Activated CD8-positive, alpha-beta T cell treated with anti-CD3 and anti-CD28 coated beads, Interleukin-2, amount 10 ng/mL, durations not matched to agents 7 days and 5 days (primary cell): Measurements from ENCODE around the gene PPP1R36. TPM values are rescaled to one million over a fixed set of nuclear protein-coding genes. Genes with fewer than 3 reads are reported as not detected.
"Not testable (repeated sequence)": the region's sequence is repeated elsewhere in the genome, so short reads cannot be mapped to it uniquely, and the experiment has no call there.

Experiments used
- ATAC-seq: fragments of 150-1000 bp; cut with Tn5 transposase; one replicate; pipeline ENCODE4 v1.10.0; 2021; ENCODE audit warnings: moderate library complexity
- CTCF ChIA-PET: fragments of 350-600 bp; sonication (Branson Sonifier 250); formaldehyde crosslinking; loops from one replicate; lab custom pipeline; 2021; ENCODE audit warnings: antibody characterized with exemption; lab: Charles Lee
- POLR2A ChIA-PET: fragments of 350-600 bp; sonication (Branson Sonifier 250); formaldehyde crosslinking; loops from one replicate; lab custom pipeline; 2021; ENCODE audit warnings: antibody characterized with exemption; lab: Charles Lee
- DNase-seq: peaks from one replicate; pipeline ENCODE4 v3.0.0-alpha.2; 2020
- H3K27ac Mint-ChIP-seq: one replicate; pipeline ENCODE4 v1.8.0; 2021; ENCODE audit warnings: mild to moderate bottlenecking, mixed read lengths
- H3K27me3 Mint-ChIP-seq: one replicate; pipeline ENCODE4 v1.8.0; 2021; ENCODE audit warnings: low read depth, mixed read lengths
- H3K36me3 Mint-ChIP-seq: one replicate; pipeline ENCODE4 v1.8.0; 2021; ENCODE audit warnings: low read depth, mixed read lengths
- H3K4me1 Mint-ChIP-seq: one replicate; pipeline ENCODE4 v1.8.0; 2021; ENCODE audit warnings: low read depth, mixed read lengths
- H3K4me3 Mint-ChIP-seq: one replicate; pipeline ENCODE4 v1.8.0; 2021; ENCODE audit warnings: mild to moderate bottlenecking, mixed read lengths
- H3K9me3 Mint-ChIP-seq: one replicate; pipeline ENCODE4 v1.8.0; 2022; ENCODE audit warnings: mixed read lengths; ENCODE audit not compliant: insufficient read depth
- total RNA-seq, 2 experiments: library from RNA; stranded (reverse); gene quantifications; one replicate each; pipeline ENCODE4 v1.2.3, GENCODE V29; 2021

PPP1R36 gene
- total RNA-seq, 2 experiments from 2014 or later = 0.21 to 0.47 TPM

DNA sequence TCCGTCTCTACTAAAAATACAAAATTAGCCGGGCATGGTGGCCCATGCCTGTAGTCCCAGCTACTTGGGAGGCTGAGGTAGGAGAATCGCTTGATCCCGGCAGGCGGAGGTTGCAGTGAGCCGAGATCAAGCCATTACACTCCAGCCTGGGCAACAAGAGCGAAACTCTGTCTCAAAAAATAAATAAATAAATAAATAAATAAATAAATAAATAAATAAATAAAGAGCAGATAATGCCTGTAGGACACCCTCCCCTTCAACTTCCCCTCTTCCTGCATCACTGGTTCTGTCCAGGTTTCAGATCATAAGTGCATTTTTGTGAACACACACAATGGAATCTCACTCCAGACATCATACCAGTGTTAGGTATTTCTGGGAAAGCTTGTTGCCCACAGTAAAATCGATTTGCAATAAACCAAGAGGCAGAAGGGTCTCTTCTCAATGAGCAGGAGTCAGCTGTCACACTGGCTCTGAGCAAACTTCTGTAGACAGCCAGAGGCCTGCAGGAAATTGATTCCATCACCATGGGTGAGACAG is 68.2 kb downstream of the PPP1R36 start:
- H3K36me3 Mint-ChIP-seq, H3K9me3 Mint-ChIP-seq, H3K27ac Mint-ChIP-seq, H3K4me3 Mint-ChIP-seq, POLR2A ChIA-PET, ATAC-seq, DNase-seq, H3K4me1 Mint-ChIP-seq: not testable (repeated sequence)
- H3K27me3 Mint-ChIP-seq = peaks cover 13% of the 10 kb centered on the region
- CTCF ChIA-PET = interaction anchor here (1.2 kb wide), 1 partner anchor 274 kb away, joined by 3 read pairs; no protein-coding TSS in a partner anchor

GRCh38 chr14:64620910-64621309 is 71.1 kb downstream of the PPP1R36 start:
- DNase-seq = no peak
- POLR2A ChIA-PET = no interaction called here
- peaks cover 14% of the 10 kb centered on the region for H3K4me1 Mint-ChIP-seq
- peaks cover 18% of the 10 kb centered on the region for H3K27me3 Mint-ChIP-seq
- no peak for ATAC-seq
- H3K36me3 Mint-ChIP-seq = no peaks in the 10 kb centered on the region
- CTCF ChIA-PET = interaction anchor here (1.8 to 2.0 kb wide), 2 partner anchors 16 kb away, joined by 7 to 8 read pairs; no protein-coding TSS in a partner anchor
- no peak overlapping the region for H3K27ac Mint-ChIP-seq
- no peak overlapping the region for H3K4me3 Mint-ChIP-seq
- H3K9me3 Mint-ChIP-seq = no peaks in the 10 kb centered on the region

- H3K36me3 Mint-ChIP-seq = no peaks in the 10 kb centered on the region
- CTCF ChIA-PET = no interaction called here
- POLR2A ChIA-PET = interaction anchor here (0.5 to 0.6 kb wide), 2 partner anchors 9 to 67 kb away, joined by 3 to 4 read pairs; no protein-coding TSS in a partner anchor
- H3K9me3 Mint-ChIP-seq = no peaks in the 10 kb centered on the region
- ATAC-seq = no peak
- H3K27me3 Mint-ChIP-seq = peaks cover 24% of the 10 kb centered on the region
- peaks cover 14% of the 10 kb centered on the region for H3K4me1 Mint-ChIP-seq
- no peak overlapping the region for H3K4me3 Mint-ChIP-seq
- peak; percentile 26 for DNase-seq
- H3K27ac Mint-ChIP-seq = no peak overlapping the region
Observed at GRCh38 chr14:64623554-64624165, 73.9 kb downstream of the PPP1R36 start.

DNA sequence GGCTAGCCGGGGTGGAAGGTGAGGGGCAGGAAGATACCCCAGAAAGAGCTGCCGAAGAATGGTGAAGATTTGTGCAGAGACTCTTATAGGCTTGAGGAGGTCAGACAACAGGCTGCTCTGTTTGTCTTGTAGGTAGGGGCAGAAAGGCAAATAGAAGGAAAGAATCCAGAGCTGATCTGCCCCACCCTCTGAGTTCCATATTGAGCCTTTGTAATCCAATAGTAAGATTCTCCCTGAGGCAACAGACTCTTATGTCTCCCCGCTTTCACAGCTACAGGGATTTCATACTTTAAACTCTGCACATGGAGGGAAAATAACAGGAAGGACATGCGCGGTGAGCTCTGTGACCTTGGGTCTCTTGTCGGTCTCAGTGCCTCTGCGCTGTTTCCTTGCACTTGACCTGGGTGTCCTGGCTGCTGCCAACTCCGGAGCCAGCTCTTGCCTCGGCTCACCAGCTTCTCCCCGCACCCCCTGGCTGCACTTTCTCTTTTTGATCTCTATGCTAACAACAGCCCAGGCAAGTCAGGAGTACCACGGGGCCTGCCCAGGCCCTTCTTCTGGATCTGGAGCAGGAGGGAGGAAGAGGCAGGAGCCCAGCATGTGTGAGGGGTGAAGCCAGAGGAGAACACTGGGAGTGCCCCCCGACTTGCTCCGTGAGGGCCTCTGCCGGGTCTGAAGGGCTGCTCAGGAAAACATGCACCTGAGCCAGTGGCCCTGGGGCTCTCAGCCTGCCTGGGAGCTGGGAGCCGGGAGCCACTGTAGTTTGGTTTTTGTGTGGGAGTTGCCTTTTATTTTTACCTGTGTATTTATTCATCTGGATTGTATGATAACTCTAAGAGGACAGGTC is 75.8 kb downstream of the PPP1R36 start:
- ATAC-seq (no peak), DNase-seq (no peak)
- Mint-ChIP-seq H3K27ac (no peak overlapping the region), H3K4me1 (peaks cover 14% of the 10 kb centered on the region), H3K27me3 (peaks cover 31% of the 10 kb centered on the region), H3K9me3 (no peaks in the 10 kb centered on the region), H3K4me3 (no peak overlapping the region), H3K36me3 (no peaks in the 10 kb centered on the region)
- POLR2A ChIA-PET = no interaction called here
- CTCF ChIA-PET = interaction anchor here (0.6 to 1.3 kb wide), 2 partner anchors 11 to 314 kb away, joined by 3 to 10 read pairs; no protein-coding TSS in a partner anchor

DNA sequence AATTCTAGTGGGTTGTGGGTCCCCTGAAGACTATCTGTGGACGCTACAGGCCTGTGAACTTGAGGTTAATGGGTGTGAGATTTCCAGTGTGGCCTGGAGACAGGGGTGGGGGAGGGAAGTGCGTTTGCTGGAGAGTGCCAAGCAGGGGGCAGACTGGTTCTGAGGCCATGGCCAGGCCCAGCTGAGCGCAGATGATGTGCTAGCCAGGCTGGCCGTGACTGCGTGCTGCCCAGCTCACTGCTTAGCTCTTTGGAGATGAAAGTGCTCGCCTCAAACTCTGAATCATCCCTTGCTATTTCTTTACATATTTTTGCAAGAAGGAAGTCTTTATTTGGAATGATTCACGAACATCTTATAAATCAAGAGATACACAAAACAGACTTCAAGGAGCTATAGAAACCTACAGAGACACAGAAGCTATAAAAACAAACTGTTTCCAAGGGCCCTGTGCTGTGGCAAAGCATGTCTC is 79.2 kb downstream of the PPP1R36 start:
- Mint-ChIP-seq H3K36me3 (no peaks in the 10 kb centered on the region), H3K27me3 (peaks cover 17% of the 10 kb centered on the region), H3K9me3 (no peaks in the 10 kb centered on the region), H3K4me1 (peaks cover 3% of the 10 kb centered on the region), H3K4me3 (no peak overlapping the region), H3K27ac (no peak overlapping the region)
- ATAC-seq (no peak), DNase-seq (no peak)
- POLR2A ChIA-PET = no interaction called here
- CTCF ChIA-PET = interaction anchor here (1.2 kb wide), 1 partner anchor 8 kb away, joined by 8 read pairs; no protein-coding TSS in a partner anchor

DNA sequence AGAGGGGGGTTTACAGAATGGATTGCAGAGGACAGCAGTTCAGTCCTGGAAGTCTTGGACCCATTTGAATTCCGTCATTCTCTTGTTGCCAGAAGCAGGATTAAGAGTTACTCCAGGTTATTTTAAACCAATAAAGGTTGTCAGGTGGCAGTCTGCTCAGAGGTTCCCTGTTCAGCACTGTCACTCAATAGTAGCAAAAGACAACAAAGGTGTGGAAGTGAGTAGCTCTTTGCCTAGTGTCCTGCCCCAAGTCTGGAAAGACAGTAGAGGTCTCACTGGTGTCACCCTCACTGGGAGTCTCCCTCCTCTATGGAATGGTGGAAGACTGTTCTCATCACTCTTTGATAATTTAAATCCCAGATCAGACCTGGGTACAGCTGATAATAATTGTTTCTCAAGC is 81.0 kb downstream of the PPP1R36 start:
- H3K4me1 Mint-ChIP-seq = no peaks in the 10 kb centered on the region
- POLR2A ChIA-PET = no interaction called here
- H3K27me3 Mint-ChIP-seq = peaks cover 19% of the 10 kb centered on the region
- CTCF ChIA-PET = interaction anchor here (1.0 to 1.6 kb wide), 2 partner anchors 25 to 201 kb away, joined by 3 to 4 read pairs; no protein-coding TSS in a partner anchor
- no peaks in the 10 kb centered on the region for H3K36me3 Mint-ChIP-seq
- ATAC-seq (no peak), DNase-seq (no peak)
- no peak overlapping the region for H3K4me3 Mint-ChIP-seq
- H3K27ac Mint-ChIP-seq = no peak overlapping the region
- no peaks in the 10 kb centered on the region for H3K9me3 Mint-ChIP-seq

DNA sequence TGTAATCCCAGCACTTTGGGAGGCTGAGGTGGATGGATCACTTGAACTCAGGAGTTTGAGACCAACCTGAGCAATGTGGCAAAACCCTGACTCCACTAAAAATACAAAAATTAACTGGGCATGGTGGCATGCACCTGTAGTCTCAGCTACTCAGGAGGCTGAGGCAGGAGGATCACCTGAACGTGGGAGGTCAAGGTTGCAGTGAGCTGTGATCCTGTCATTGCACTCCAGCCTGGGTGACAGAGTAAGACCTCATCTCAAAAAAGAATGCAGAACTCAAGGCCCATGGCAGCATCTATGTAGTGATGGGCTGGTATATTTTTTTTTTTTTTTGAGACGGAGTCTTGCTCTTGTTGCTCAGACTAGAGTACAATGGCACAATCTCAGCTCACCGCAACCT is 81.5 kb downstream of the PPP1R36 start:
- H3K36me3 Mint-ChIP-seq, POLR2A ChIA-PET, H3K9me3 Mint-ChIP-seq, H3K27ac Mint-ChIP-seq, H3K4me1 Mint-ChIP-seq, ATAC-seq, H3K4me3 Mint-ChIP-seq, DNase-seq: not testable (repeated sequence)
- CTCF ChIA-PET = interaction anchor here (1.6 kb wide), 1 partner anchor 24 kb away, joined by 4 read pairs; no protein-coding TSS in a partner anchor
- H3K27me3 Mint-ChIP-seq = peaks cover 19% of the 10 kb centered on the region

DNA sequence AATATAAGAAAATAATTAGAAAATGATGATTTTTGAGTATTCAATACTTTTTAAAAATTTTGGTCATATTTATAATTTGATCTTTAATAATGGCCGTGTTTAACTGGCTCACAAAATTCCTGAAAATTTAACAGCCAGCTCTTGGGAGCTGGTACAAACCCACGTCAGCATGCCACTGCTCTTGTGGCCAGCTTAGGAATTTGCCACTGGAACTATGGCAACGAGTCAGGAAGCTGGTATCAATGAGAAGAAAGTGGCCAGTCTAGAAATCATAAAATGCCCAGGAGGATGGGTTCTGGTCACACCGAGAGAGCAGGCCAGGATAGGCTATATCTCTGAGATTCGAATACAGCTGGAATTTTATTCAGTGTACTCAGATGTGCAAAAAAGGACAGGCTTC is 82.3 kb downstream of the PPP1R36 start:
- Mint-ChIP-seq H3K4me3 (no peak overlapping the region), H3K9me3 (no peaks in the 10 kb centered on the region), H3K27ac (no peak overlapping the region), H3K36me3 (no peaks in the 10 kb centered on the region), H3K4me1 (peaks cover 6% of the 10 kb centered on the region), H3K27me3 (peaks cover 17% of the 10 kb centered on the region)
- CTCF ChIA-PET = interaction anchor here (0.7 kb wide), 1 partner anchor 288 kb away, joined by 4 read pairs; no protein-coding TSS in a partner anchor
- no peak for DNase-seq
- POLR2A ChIA-PET = interaction anchor here (1.2 kb wide), 1 partner anchor 8 kb away, joined by 4 read pairs; no protein-coding TSS in a partner anchor
- no peak for ATAC-seq

GRCh38 chr14:64634558-64634957 is 84.8 kb downstream of the PPP1R36 start:
- Mint-ChIP-seq H3K27me3 (peaks cover 17% of the 10 kb centered on the region), H3K27ac (no peak overlapping the region), H3K9me3 (no peaks in the 10 kb centered on the region), H3K4me3 (no peak overlapping the region), H3K36me3 (no peaks in the 10 kb centered on the region), H3K4me1 (peaks cover 10% of the 10 kb centered on the region)
- POLR2A ChIA-PET = no interaction called here
- CTCF ChIA-PET = no interaction called here
- DNase-seq = no peak
- ATAC-seq = no peak

- POLR2A ChIA-PET = interaction anchor here (0.6 to 1.1 kb wide), 2 partner anchors 41 to 291 kb away, joined by 3 to 5 read pairs; no protein-coding TSS in a partner anchor
- peak; percentile 79 for DNase-seq
- no peak overlapping the region for H3K27ac Mint-ChIP-seq
- CTCF ChIA-PET = interaction anchor here (0.7 to 3.7 kb wide), 42 partner anchors 8 to 299 kb away, joined by 3 to 48 read pairs (median 5); partner anchors contain the start of genes HSPA2 and SPTB
- H3K4me3 Mint-ChIP-seq = no peak overlapping the region
- peak; percentile 93 for ATAC-seq
- H3K4me1 Mint-ChIP-seq = peaks cover 10% of the 10 kb centered on the region
- no peaks in the 10 kb centered on the region for H3K9me3 Mint-ChIP-seq
- peaks cover 16% of the 10 kb centered on the region for H3K27me3 Mint-ChIP-seq
- no peaks in the 10 kb centered on the region for H3K36me3 Mint-ChIP-seq
Observed at GRCh38 chr14:64636208-64636979, 86.6 kb downstream of the PPP1R36 start.

GRCh38 chr14:64636980-64637429 is 87.2 kb downstream of the PPP1R36 start:
- ChIA-PET CTCF (interaction anchor here (0.7 to 3.7 kb wide), 40 partner anchors 8 to 371 kb away, joined by 3 to 48 read pairs (median 5); partner anchors contain the start of genes HSPA2 and SPTB), POLR2A (no interaction called here)
- H3K27ac Mint-ChIP-seq = no peak overlapping the region
- H3K9me3 Mint-ChIP-seq = no peaks in the 10 kb centered on the region
- H3K36me3 Mint-ChIP-seq = no peaks in the 10 kb centered on the region
- ATAC-seq (no peak), DNase-seq (no peak)
- H3K4me3 Mint-ChIP-seq = no peak overlapping the region
- H3K27me3 Mint-ChIP-seq = peaks cover 19% of the 10 kb centered on the region
- peaks cover 10% of the 10 kb centered on the region for H3K4me1 Mint-ChIP-seq
